GM12878 (cell line): ENCODE results near the gene MAPKAP1. TPM values are rescaled to one million over a fixed set of nuclear protein-coding genes. Genes with fewer than 3 reads are reported as not detected.

Experiments used
- ASH2L ChIP-seq: fragments of 300-600, 200-600 bp; sonication (generic); IDR thresholded peaks from 2 replicates; pipeline ENCODE4 v1.6.1; 2017; ENCODE audit warnings: low read depth, mild to moderate bottlenecking, borderline replicate concordance
- CEBPB ChIP-seq, 2 experiments: fragments of 150-350 bp in 1 of 2; IDR thresholded peaks; 2 replicates each; pipeline ENCODE4 v1.6.1; 2012 to 2014; ENCODE audit warnings: low read depth in 2 of 2, low read length in 2 of 2, borderline replicate concordance in 1 of 2, inconsistent platforms in 1 of 2
- CHD4 ChIP-seq: fragments of 200-600 bp; sonication (generic); IDR thresholded peaks from 2 replicates; pipeline ENCODE4 v1.6.1; 2016; ENCODE audit warnings: mild to moderate bottlenecking
- CTCF ChIP-seq, 3 experiments: IDR thresholded peaks in 2 of 3; conservative IDR thresholded peaks in 1 of 3; 2 replicates each; pipeline ENCODE4 v1.5.1; 2011; ENCODE audit warnings: low read depth in 3 of 3, low read length in 3 of 3, mild to moderate bottlenecking in 3 of 3, control low read depth in 2 of 3, moderate library complexity in 2 of 3, inconsistent platforms in 1 of 3, mixed read lengths in 1 of 3; ENCODE audit not compliant: control insufficient read depth in 2 of 3, insufficient read depth in 1 of 3; ENCODE audit errors: extremely low read depth in 1 of 3
- E4F1 ChIP-seq: fragments of 450-650 bp; IDR thresholded peaks from 2 replicates; pipeline ENCODE4 v1.6.1; 2018; ENCODE audit warnings: borderline replicate concordance, mild to moderate bottlenecking; ENCODE audit not compliant: partially characterized antibody
- KLF5 ChIP-seq: fragments of 450-650 bp; IDR thresholded peaks from 2 replicates; pipeline ENCODE4 v1.6.1; 2014; ENCODE audit warnings: mild to moderate bottlenecking; ENCODE audit not compliant: partially characterized antibody
- MTA3 ChIP-seq: IDR thresholded peaks from 2 replicates; pipeline ENCODE4 v1.6.1; 2012; ENCODE audit warnings: low read length, inconsistent platforms, borderline replicate concordance
- NFXL1 ChIP-seq: fragments of 450-650 bp; IDR thresholded peaks from 2 replicates; pipeline ENCODE4 v1.6.1; 2017; ENCODE audit warnings: antibody characterized with exemption, mild to moderate bottlenecking, borderline replicate concordance
- NR2C1 ChIP-seq: fragments of 450-650 bp; IDR thresholded peaks from 2 replicates; pipeline ENCODE4 v1.6.1; 2017; ENCODE audit warnings: antibody characterized with exemption, mild to moderate bottlenecking, moderate library complexity
- RAD21 ChIP-seq: IDR thresholded peaks from 2 replicates; pipeline ENCODE4 v1.6.1; 2011; ENCODE audit warnings: mild to moderate bottlenecking, low read depth, low read length, moderate library complexity; ENCODE audit not compliant: insufficient read depth
- RB1 ChIP-seq: fragments of 450-650 bp; formaldehyde crosslinking; IDR thresholded peaks from 2 replicates; pipeline ENCODE4 v1.6.1; 2017; ENCODE audit warnings: mild to moderate bottlenecking, borderline replicate concordance
- RBBP5 ChIP-seq: fragments of 200-600 bp; sonication (generic); conservative IDR thresholded peaks from 2 replicates; pipeline ENCODE4 v1.6.1; 2016
- SMAD1 ChIP-seq: fragments of 450-650 bp; IDR thresholded peaks from 2 replicates; pipeline ENCODE4 v1.6.1; 2018; ENCODE audit warnings: mild to moderate bottlenecking, low read depth; ENCODE audit not compliant: partially characterized antibody
- SPI1 ChIP-seq: IDR thresholded peaks from 2 replicates; pipeline ENCODE4 v1.6.1; 2011; ENCODE audit warnings: low read depth, mild to moderate bottlenecking, low read length, moderate library complexity, borderline replicate concordance; ENCODE audit not compliant: insufficient read depth
- SRF ChIP-seq, 2 experiments: IDR thresholded peaks; 2 replicates each; pipeline ENCODE4 v1.6.1; 2011; ENCODE audit warnings: low read depth in 2 of 2, low read length in 2 of 2, mild to moderate bottlenecking in 1 of 2, moderate library complexity in 1 of 2
- ZBTB4 ChIP-seq: fragments of 450-650 bp; formaldehyde crosslinking; IDR thresholded peaks from 2 replicates; pipeline ENCODE4 v1.4.0; 2022; ENCODE audit warnings: mild to moderate bottlenecking, moderate library complexity
- ZBTB40 ChIP-seq: fragments of 450-650 bp; IDR thresholded peaks from 2 replicates; pipeline ENCODE4 v1.6.1; 2016; ENCODE audit warnings: mild to moderate bottlenecking, moderate library complexity, borderline replicate concordance
- polyA plus RNA-seq, 11 experiments: library from polyadenylated mRNA; depleted of rRNA in 4 of 11; unstranded in 6 of 11; stranded (reverse) in 5 of 11; fragments of >200 nt; fragmentation: Nextera tagmentation in 4 of 11; fragmentation: Illumina TruSeq in 1 of 11; extraction: Ambion mirVana in 4 of 11; extraction: Trizol in 1 of 11; gene quantifications; 1 replicate in 1 of 11; 2 replicates in 10 of 11; pipeline versions ENCODE4 v1.2.1 to v1.2.3, GENCODE V29; 2011 to 2016; ENCODE audit warnings: inconsistent platforms in 2 of 11, missing spikeins in 2 of 11, low read depth in 1 of 11
- total RNA-seq, 4 experiments: library from RNA; depleted of rRNA in 3 of 4; stranded (reverse); fragments of >200 nt in 3 of 4; fragmentation: Illumina TruSeq in 1 of 4; extraction: Trizol in 1 of 4; gene quantifications; 2 replicates each; pipeline versions ENCODE4 v1.2.1 to v1.2.3, GENCODE V29; 2013 to 2021

The MAPKAP1 gene
- total and polyA plus RNA-seq, 10 of the 15 experiments (the other 5 are each of a cell fraction or from before 2014, with no cell fraction given), result 5.1 to 188 (median 105) TPM

GRCh38 chr9:125513668-125514413 is 193.2 kb downstream of the MAPKAP1 start (continued):
- TF ChIP-seq ASH2L, result no peak
- no peak for TF ChIP-seq CEBPB (IDR thresholded peaks at IDR 0.05; ENCODE audit: borderline replicate concordance in 1 of 2, low read depth in 2 of 2, low read length in 2 of 2)
- TF ChIP-seq SMAD1, result no peak
- TF ChIP-seq RAD21, result no peak
- no peak for TF ChIP-seq ZBTB4
- no peak for TF ChIP-seq RBBP5
- no peak for TF ChIP-seq NFXL1
- TF ChIP-seq CTCF (IDR thresholded peaks at IDR 0.05 in 2 of 3, conservative IDR thresholded peaks at IDR 0.05 in 1 of 3; ENCODE audit: control insufficient read depth in 2 of 3, extremely low read depth in 1 of 3, insufficient read depth in 1 of 3, low read depth in 3 of 3, low read length in 3 of 3), result no peak
- TF ChIP-seq E4F1, result no peak
- no peak for TF ChIP-seq CHD4
- no peak for TF ChIP-seq SPI1
- TF ChIP-seq NR2C1, result no peak
- no peak for TF ChIP-seq ZBTB40
- TF ChIP-seq KLF5, result no peak
- TF ChIP-seq SRF (IDR thresholded peaks at IDR 0.05; ENCODE audit: low read depth in 2 of 2, low read length in 2 of 2), result no peak
- TF ChIP-seq MTA3, result no peak
- TF ChIP-seq RB1, result no peak
